Mammary epithelial cell (primary cell): Measurements from ENCODE around the gene HOGA1.

Source experiments
- CTCF ChIP-seq, 2 donors: IDR thresholded peaks in 1 of 2; conservative IDR thresholded peaks in 1 of 2; 2 replicates each; pipeline ENCODE4 v1.5.1; 2011 to 2012; ENCODE audit warnings: inconsistent platforms in 2 of 2, low read length in 2 of 2, mild to moderate bottlenecking in 2 of 2, control low read depth in 1 of 2, low read depth in 1 of 2; ENCODE audit not compliant: insufficient read depth in 1 of 2; ENCODE audit errors: extremely low read depth in 1 of 2
- EZH2 ChIP-seq: IDR thresholded peaks from 2 replicates; pipeline ENCODE4 v1.6.1; 2012; ENCODE audit warnings: low read length, inconsistent platforms, borderline replicate concordance

- TF ChIP-seq CTCF (conservative IDR thresholded peaks at IDR 0.05 in 1 of 2, IDR thresholded peaks at IDR 0.05 in 1 of 2; ENCODE audit: extremely low read depth in 1 of 2, insufficient read depth in 1 of 2, low read depth in 1 of 2, low read length in 2 of 2) (peak in 1 of 2 donors; percentile 19), EZH2 (no peak)
Observed at GRCh38 chr10:97539523-97540200, 44.5 kb upstream of the HOGA1 start.
